NCI-H2171 treated with DMSO at 0.1 percent for 48 hours (cell line): ENCODE results near the gene POLR2I.
"Not testable (repeated sequence)": the region's sequence is repeated elsewhere in the genome, so short reads cannot be mapped to it uniquely, and the experiment has no call there.

Source experiments
- DNase-seq: peaks from one replicate; lab custom pipeline; 2025; lab: John Stamatoyannopoulos, UW

The POLR2I gene

GRCh38 chr19:36131221-36131620 is 16.5 kb upstream of the POLR2I start:
- not testable (repeated sequence) for DNase-seq

DNA sequence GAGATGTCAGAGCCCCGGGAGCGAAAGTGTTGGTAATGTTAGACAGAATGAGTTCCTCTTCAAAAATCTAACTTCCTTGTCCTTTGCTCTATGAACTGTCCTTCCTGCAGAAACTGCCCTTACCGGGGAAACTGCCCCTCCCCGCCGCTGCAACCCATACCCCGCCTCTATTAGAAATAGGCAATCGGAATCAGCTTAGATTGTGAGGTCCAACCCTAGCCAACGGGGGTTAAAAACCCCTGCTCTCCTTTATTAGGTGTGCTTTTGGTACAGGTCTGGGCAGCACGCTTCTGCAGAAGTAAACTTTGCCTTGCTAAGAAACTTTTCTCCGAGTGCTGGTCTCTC is 13.7 kb upstream of the POLR2I start:
- no peak for DNase-seq

GRCh38 chr19:36125557-36125956 is 10.9 kb upstream of the POLR2I start:
- DNase-seq: no peak

- no peak for DNase-seq
These were observed 6.9 kb upstream of the POLR2I start for GRCh38 chr19:36121486-36122124.

- no peak for DNase-seq
These were observed 6.3 kb upstream of the POLR2I start for GRCh38 chr19:36120984-36121358.

GRCh38 chr19:36120092-36120983 is 5.7 kb upstream of the POLR2I start:
- DNase-seq: no peak

- no peak for DNase-seq
These were observed 1.6 kb upstream of the POLR2I start for GRCh38 chr19:36116344-36116637.

GRCh38 chr19:36115453-36116343 is 1.0 kb upstream of the POLR2I start, which contains the start of gene TBCB:
TBCB (plus strand) TSS chr19:36115468; CDS start chr19:36115561, 93 bp downstream.
- no peak for DNase-seq

GRCh38 chr19:36113894-36114720 is 568 bp downstream of the POLR2I start:
- DNase-seq: no peak

DNA sequence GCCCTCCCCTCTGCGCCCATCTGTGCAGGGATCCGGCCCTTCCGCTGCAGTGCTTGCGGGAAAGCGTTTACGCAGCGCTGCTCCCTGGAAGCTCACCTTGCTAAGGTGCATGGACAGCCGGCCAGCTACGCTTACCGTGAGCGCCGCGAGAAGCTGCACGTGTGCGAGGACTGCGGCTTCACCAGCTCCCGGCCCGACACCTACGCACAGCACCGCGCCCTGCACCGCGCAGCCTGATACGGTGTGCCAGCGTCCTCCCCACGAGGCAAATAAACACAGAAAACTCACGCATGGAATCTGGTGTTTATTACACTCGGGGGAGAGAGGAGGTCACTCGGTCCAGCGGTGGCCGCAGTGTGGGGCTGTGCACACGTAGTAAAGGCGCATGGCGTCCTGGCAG is 1.2 kb downstream of the POLR2I start:
- no peak for DNase-seq

GRCh38 chr19:36112678-36113077 is 2.0 kb downstream of the POLR2I start:
- DNase-seq: no peak

- DNase-seq: no peak
These were observed 3.5 kb downstream of the POLR2I start for GRCh38 chr19:36111200-36111539.

DNA sequence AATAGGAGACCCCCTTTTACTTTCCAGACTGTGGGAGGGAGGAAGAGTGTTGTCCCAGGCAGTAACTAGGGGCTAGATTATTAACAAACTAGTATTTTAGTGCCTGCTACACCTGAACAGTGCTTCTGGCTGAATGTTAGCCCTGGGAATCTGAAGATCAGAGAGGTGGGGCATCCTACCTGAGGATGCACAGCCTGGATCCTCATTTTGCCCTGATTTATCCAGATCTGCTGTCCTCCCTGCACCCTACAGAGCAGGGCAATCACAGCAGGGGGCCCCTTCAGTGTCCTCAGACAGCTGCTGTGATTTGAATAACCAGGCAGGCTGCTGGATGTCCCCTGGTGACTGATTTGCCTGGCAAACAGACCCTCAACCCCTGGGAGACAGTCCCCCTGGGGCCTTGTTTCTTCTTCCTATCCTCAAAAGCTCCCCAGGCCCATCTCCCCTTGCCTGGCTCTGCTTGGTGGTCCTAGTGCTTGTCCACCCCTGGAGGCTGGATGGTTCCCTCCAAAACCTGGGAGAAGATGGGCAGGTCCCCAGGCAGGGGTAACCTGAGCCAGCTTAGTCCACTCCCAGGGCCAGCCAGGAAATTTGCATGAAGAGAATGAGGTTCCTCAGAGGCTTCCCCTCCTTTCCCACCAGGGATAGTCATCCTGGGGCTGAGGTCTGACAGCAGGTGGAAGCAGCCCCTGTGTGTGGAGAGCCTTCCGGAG is 4.0 kb downstream of the POLR2I start, which contains the start of gene OVOL3:
Gene OVOL3 (plus strand): TSS at position 657 of the 713 bp plus-strand sequence. CDS start 60 bp downstream, outside the sequence.
- DNase-seq: peak; percentile 26

- DNase-seq: no peak
These were observed 6.0 kb downstream of the POLR2I start for GRCh38 chr19:36108684-36109083.

- no peak for DNase-seq
These were observed 7.7 kb downstream of the POLR2I start for GRCh38 chr19:36106991-36107390.

- DNase-seq: no peak
These were observed 8.2 kb downstream of the POLR2I start for GRCh38 chr19:36106441-36106840.

- DNase-seq: no peak
These were observed 10.7 kb downstream of the POLR2I start for GRCh38 chr19:36103842-36104552.

GRCh38 chr19:36103040-36103626 is 11.5 kb downstream of the POLR2I start:
- DNase-seq: no peak

DNA sequence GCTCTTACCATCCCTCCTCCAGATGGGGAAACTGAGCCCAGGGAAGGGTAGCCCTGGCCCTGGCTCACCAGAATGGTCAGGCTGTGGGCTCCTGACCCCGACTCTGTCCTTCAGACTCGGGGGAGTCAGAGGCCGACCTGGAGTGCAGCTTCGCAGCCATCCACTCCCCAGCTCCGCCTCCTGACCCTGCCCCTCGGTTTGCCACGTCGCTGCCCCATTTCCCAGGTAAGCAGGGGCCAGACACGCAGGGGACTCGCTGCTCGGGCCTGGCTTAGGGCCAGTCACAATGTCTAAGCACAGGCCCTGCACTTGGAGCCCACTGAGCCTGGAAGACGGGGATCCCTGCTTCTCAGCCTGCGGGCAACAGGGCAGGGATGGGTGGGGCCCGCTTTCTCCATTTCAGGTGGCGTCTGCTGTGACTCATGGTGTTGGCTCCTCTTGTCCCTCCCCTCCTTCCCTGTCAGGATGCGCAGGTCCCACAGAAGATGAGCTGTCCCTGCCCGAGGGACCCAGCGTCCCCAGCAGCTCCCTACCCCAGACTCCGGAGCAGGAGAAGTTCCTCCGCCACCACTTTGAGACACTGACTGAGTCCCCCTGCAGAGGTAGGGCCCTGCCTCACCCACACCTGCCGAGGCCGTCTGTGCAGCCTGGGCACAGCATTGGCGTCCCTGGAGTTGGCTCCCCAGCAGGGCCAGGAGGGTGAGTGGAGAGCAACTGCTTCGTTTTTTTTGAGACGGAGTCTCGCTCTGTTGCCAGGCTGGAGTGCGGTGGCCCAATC is 12.9 kb downstream of the POLR2I start:
- no peak for DNase-seq
